ENCODE data around the gene TMEM236.

The TMEM236 gene

GRCh38 chr10:17802350-17802749 is 50.3 kb downstream of the TMEM236 start:
- TF ChIP-seq, protein P1, sequence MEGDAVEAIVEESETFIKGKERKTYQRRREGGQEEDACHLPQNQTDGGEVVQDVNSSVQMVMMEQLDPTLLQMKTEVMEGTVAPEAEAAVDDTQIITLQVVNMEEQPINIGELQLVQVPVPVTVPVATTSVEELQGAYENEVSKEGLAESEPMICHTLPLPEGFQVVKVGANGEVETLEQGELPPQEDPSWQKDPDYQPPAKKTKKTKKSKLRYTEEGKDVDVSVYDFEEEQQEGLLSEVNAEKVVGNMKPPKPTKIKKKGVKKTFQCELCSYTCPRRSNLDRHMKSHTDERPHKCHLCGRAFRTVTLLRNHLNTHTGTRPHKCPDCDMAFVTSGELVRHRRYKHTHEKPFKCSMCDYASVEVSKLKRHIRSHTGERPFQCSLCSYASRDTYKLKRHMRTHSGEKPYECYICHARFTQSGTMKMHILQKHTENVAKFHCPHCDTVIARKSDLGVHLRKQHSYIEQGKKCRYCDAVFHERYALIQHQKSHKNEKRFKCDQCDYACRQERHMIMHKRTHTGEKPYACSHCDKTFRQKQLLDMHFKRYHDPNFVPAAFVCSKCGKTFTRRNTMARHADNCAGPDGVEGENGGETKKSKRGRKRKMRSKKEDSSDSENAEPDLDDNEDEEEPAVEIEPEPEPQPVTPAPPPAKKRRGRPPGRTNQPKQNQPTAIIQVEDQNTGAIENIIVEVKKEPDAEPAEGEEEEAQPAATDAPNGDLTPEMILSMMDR (conservative IDR thresholded peaks at IDR 0.05; ENCODE audit: control insufficient read depth, insufficient read depth, low read depth, low read length), result no peak
- H3K4me3 ChIP-seq (ENCODE audit: control insufficient read depth, low read depth, low read length), result no peak overlapping the region
- no peak for DNase-seq (ENCODE audit: low read depth)

GRCh38 chr10:17802976-17803375 is 51.0 kb downstream of the TMEM236 start:
- no peak overlapping the region for H3K4me3 ChIP-seq (ENCODE audit: control insufficient read depth, low read depth, low read length)
- peak; percentile 39 for DNase-seq (ENCODE audit: low read depth)
- TF ChIP-seq, protein P1 (conservative IDR thresholded peaks at IDR 0.05; ENCODE audit: control insufficient read depth, insufficient read depth, low read depth, low read length), result no peak

- no peak overlapping the region for H3K4me3 ChIP-seq (ENCODE audit: control insufficient read depth, low read depth, low read length)
- TF ChIP-seq, protein P1 (conservative IDR thresholded peaks at IDR 0.05; ENCODE audit: control insufficient read depth, insufficient read depth, low read depth, low read length), result no peak
- no peak for DNase-seq (ENCODE audit: low read depth)
These were observed 53.3 kb downstream of the TMEM236 start for GRCh38 chr10:17805330-17805729.

GRCh38 chr10:17805921-17806577 is 54.0 kb downstream of the TMEM236 start:
- TF ChIP-seq, protein P1 (conservative IDR thresholded peaks at IDR 0.05; ENCODE audit: control insufficient read depth, insufficient read depth, low read depth, low read length), result peak; percentile 7
- H3K4me3 ChIP-seq (ENCODE audit: control insufficient read depth, low read depth, low read length), result no peak overlapping the region
- DNase-seq (ENCODE audit: low read depth), result no peak

DNA sequence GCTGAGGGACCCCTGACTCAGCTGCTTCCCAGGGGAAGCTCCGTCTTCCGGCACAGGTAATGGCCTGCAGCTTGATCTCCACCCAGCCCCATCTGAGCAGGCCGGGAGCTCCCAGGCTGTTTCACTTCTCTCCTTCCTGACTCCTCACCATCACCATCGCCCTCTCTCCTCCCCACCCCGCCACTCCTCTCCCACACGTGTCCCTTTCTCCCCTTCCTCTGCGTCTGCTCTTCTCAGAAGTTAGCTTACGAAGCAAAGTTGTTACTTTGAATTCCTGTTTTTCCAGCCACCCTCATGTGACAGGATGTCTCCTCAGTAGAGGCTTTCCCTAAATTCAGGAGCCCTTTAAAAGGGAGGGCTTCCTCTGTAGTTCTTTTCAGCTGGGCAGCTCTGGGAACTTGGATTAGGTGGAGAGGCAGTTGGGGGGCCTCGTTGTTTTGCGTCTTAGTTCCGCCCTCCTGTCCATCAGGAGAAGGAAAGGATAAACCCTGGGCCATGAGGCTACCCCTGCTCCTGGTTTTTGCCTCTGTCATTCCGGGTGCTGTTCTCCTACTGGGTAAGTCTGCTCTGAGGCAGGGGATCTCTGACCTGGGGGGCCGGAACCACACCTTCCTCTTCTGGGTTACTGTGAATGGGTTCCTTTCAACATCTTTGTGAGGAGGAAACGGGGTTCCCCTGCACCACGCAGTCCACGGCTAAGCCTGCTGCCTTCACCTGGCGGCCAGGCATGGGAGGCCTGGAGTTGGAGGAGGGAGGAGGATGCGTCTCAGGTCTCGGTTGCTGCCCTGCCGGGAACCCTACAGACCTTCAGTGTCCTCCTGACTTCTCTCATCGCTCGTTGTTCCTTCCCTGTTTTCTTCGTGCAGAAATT is 57.2 kb downstream of the TMEM236 start, which contains the start of gene MRC1:
TSS of gene MRC1 (plus strand) at position 378 of the 871 bp plus-strand sequence. CDS start at position 496, 118 bp downstream.
- H3K4me3 ChIP-seq (ENCODE audit: control insufficient read depth, low read depth, low read length), result no peak within 1 kb of the TSS
- TF ChIP-seq, protein P1 (conservative IDR thresholded peaks at IDR 0.05; ENCODE audit: control insufficient read depth, insufficient read depth, low read depth, low read length), result no peak
- DNase-seq (ENCODE audit: low read depth), result no peak

DNA sequence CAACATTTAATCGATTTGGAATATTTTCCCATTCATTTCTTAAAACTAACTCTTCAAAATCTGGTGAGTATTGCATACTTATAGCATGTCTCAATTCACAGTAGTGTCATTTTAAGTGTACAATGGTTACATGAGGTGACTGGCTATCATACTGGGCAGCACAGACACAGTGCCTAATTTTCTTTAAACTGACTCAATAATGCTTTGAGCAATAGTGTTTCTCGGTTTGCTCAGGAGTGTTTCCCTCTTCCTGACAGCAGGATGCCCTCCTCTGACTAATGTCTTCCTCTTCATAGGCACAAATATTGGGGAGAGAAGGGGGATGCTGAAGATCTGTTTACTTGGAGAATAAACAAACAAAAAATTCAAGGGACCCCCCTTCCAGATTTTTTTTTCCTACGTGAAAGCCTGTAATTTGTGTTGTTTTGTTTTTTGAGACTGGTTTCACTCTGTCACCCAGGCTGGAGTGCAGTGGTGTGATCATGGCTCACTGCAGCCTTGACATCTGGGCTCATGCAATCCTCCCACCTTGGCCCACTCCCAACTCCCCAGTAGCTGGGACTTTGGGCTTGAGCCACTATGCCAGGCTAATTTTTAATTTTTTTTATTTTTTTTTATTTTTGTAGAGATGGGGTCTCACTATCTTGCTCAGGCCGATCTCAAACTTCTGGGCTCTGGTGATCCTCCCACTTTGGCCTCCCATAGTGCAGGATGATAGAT is 59.3 kb downstream of the TMEM236 start:
- TF ChIP-seq, protein P1 (conservative IDR thresholded peaks at IDR 0.05; ENCODE audit: control insufficient read depth, insufficient read depth, low read depth, low read length), result no peak
- no peak for DNase-seq (ENCODE audit: low read depth)
- H3K4me3 ChIP-seq (ENCODE audit: control insufficient read depth, low read depth, low read length), result no peak overlapping the region
